NCI-H2029 (cell line): ENCODE results near the gene CDY1.
"Not testable (repeated sequence)": the region's sequence is repeated elsewhere in the genome, so short reads cannot be mapped to it uniquely, and the experiment has no call there.

Experiments used
- DNase-seq: peaks from one replicate; lab custom pipeline; 2025; lab: John Stamatoyannopoulos, UW

The CDY1 gene, protein sequence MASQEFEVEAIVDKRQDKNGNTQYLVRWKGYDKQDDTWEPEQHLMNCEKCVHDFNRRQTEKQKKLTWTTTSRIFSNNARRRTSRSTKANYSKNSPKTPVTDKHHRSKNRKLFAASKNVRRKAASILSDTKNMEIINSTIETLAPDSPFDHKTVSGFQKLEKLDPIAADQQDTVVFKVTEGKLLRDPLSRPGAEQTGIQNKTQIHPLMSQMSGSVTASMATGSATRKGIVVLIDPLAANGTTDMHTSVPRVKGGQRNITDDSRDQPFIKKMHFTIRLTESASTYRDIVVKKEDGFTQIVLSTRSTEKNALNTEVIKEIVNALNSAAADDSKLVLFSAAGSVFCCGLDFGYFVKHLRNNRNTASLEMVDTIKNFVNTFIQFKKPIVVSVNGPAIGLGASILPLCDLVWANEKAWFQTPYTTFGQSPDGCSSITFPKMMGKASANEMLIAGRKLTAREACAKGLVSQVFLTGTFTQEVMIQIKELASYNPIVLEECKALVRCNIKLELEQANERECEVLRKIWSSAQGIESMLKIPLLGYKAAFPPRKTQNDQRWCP

DNA sequence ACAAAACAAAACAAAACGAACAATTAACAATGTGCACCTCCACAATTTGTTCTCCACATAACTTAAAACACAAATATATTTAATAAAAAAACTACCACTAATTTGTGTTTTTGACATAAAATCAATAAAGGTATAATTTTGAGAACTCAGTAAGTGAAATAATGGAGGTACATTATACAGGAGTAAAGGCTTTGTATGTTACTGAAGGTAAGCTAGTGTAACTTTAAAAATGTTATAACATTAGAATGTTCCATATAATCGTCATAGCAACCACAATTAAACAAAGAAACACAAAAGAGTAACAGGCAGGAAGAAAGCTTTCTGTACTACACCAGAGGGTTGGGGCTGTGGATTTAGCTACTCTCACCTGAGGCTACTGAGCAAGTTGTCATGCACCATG lies at the start of gene CDY1:
Gene CDY1 (plus strand): TSS at position 301 of the 400 bp plus-strand sequence. CDS start 326 bp downstream, outside the sequence.
- DNase-seq: not testable (repeated sequence)

DNA sequence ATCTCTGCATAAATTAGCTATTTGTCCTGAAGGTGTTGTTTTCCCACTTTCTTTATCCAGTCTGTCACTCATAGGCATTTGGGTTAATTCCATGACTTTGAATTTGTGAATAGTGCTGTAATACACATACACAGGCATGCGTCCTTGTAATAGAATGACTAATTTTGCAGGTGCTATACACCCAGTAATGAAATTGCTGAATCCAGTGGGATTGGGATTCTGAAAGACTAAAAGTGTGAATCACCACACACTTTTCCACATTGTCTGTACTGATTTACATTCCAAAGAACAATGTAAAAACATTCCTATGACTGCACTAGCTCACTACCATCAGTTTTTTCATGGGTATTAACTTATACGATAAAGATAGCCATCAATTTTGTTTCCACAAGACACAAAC lies 28.6 kb upstream of the CDY1 start:
- not testable (repeated sequence) for DNase-seq

DNA sequence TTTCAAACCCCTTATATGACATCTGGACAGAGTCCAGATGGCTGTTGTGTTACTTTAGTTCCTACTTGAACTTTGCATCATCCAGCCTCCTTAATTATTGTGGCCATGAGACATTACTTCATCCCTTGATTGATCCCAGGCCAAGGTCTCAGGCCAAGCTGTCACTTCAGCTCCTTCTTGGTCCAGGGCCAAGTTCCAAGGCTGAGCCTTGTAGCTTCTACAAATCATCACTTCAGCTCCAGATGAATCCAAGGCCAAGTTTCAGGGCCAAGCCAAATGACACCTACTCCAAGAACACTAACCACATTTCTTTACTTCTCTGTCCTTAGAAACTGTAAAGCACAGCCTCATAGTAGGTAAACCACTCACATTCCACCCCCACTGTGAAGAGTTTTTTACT lies 1.7 kb upstream of the CDY1 start:
- DNase-seq: not testable (repeated sequence)

DNA sequence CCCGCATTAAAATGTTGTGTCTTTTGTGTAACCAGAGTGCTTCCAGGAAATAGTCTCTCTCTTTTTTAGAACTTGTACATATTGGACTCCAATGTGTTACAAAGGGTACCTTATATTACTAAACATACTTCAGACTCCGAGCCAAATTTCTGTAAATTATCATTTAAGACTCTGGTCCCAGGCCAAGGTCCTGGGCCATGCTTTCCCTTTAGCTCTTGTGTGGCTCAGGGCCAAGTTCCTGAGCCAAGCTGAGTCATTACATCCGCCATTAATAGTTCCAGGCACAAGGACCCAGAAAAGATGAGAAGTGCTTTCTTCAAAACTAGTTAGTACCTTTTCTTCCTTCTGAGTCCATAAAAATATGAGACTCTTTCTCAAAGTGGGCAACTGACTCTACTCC lies 4.6 kb downstream of the CDY1 start:
- not testable (repeated sequence) for DNase-seq

DNA sequence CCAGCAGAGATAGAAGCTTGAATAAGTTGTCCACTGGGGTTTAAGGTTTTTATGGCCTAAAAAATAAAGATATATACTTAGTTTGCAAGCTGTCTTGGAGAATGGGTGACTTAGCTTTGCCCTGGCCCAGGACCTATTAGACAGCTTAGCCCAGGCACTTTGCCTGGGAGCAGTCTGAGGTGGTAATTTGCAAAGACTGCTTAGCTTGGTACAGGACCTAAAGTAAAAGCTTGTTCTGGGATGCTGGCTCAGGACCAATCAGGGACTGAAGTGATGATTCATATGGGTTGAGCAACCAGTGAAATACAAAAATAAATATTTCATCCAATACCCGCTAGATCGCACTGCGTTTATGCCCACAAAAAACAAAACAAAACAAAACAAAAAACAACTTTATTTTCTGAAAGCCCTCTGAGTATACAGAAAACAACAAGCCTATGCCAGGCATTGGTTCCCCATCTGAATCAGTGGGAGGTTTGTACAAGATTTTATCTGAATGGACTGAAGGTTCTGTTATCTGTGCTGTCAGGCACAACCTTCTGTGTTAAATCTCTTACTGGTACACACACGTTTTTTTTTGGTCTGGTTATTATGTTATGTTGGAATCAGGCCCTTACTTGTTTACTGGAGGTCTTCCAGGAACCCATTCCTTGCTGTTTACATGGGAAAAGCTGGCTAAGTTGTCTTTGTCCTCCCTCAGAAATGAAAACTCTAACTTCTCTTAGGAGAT lies 8.6 kb downstream of the CDY1 start:
- not testable (repeated sequence) for DNase-seq

DNA sequence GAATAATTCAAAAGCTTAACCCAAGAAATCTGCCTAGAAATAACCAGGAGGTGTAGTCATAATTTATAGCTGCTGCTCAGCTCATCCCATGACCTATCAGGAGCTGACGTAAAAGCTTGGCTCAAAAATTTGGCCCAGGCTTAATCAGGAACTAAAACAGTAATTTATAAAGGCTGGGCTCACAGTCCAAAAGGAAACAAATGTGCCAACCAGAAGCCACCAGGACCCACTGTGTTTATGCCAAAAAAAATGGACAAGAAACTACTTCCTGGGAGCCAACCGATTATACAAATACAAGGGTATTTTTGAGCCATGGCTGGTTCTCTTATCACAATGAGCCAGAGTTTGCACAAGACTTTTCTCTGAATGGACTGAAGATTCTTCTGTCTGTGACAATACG lies 17.9 kb downstream of the CDY1 start:
- DNase-seq: not testable (repeated sequence)

DNA sequence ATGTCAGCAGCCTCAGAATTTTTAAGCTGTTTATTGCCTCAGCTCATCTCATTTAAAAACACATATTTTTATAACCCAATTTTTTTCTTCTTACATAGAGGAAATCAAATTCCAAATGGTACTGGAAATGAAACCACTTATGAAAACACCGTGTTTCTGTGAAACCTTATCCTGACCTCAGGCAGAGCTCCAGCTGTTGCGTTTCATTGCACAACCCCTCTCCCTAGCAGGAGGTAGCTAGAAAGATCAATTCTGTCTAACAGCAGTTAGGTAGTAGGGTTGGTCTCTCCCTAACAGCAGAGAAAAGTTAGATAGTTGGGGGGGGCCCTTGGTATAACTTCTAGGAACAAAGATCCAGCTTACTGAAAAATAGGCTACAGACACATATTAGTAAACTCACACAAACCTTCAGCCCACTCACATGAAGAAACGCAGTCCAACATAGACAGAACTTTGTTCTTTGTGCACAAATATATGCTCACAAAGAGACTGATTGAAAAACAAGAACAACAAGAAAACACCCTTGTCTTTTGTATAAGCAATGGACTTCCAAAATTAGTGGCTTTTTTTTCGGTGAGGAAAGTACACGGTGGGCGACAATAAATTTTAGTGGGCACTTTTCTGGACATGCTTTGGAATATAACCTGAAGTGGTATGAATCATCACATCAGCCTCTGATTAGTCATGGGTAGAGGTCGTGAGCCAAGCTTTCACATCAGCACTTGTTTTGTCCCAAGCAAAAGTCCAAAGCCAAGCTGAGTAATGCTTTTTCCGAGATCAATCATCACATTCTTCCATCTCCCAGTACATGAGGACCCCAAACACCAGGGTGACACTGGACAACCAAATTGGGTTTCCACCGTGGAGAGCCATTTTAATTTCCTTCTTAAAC lies 21.4 kb downstream of the CDY1 start:
- DNase-seq: not testable (repeated sequence)
